GM18873 (cell line): ENCODE results near the gene KRTAP5-2.

Experiments used
- ATAC-seq: cut with Tn5 transposase; IDR thresholded peaks from one replicate; pipeline ENCODE4 v1.9.1; 2021; ENCODE audit warnings: mild to moderate bottlenecking, moderate library complexity, moderate number of reproducible peaks; ENCODE audit not compliant: unreplicated experiment, low FRiP score

The KRTAP5-2 gene

GRCh38 chr11:1559111-1559951, 38.8 kb downstream of the KRTAP5-2 start:
- ATAC-seq: no peak

GRCh38 chr11:1558775-1559110, 39.4 kb downstream of the KRTAP5-2 start:
- no peak for ATAC-seq

GRCh38 chr11:1557904-1558774, 40.0 kb downstream of the KRTAP5-2 start:
- ATAC-seq: no peak

GRCh38 chr11:1557051-1557884, 40.8 kb downstream of the KRTAP5-2 start:
- no peak for ATAC-seq

GRCh38 chr11:1556278-1556902, 41.7 kb downstream of the KRTAP5-2 start:
- no peak for ATAC-seq

GRCh38 chr11:1555713-1556153, 42.4 kb downstream of the KRTAP5-2 start:
- ATAC-seq: no peak

GRCh38 chr11:1554981-1555712, 42.9 kb downstream of the KRTAP5-2 start:
- no peak for ATAC-seq

GRCh38 chr11:1553808-1554594, 44.1 kb downstream of the KRTAP5-2 start:
- ATAC-seq: no peak

GRCh38 chr11:1549338-1550330, 48.5 kb downstream of the KRTAP5-2 start:
- ATAC-seq: no peak

GRCh38 chr11:1548221-1549070, 49.6 kb downstream of the KRTAP5-2 start:
- no peak for ATAC-seq

- ATAC-seq: no peak
These were observed 50.5 kb downstream of the KRTAP5-2 start for GRCh38 chr11:1547467-1548098.
